ENCODE results near the gene TDRD12. TPM values are rescaled to one million over a fixed set of nuclear protein-coding genes. Genes with fewer than 3 reads are reported as not detected.

Gene TDRD12
- total RNA-seq, 4 donors from 2014 or later: 0.42 to 4.7 (median 2.4) TPM

GRCh38 chr19:32858559-32858958, 139.0 kb downstream of the TDRD12 start:
- H3K36me3 ChIP-seq: no peaks in the 10 kb centered on the region
- no peaks in the 10 kb centered on the region for H3K4me1 ChIP-seq
- H3K4me3 ChIP-seq: no peak overlapping the region
- peak in 1 of 2 donors; percentile 44 for DNase-seq (ENCODE audit: low spot score in 2 of 2)
- TF ChIP-seq POLR2A (IDR thresholded peaks at IDR 0.05) (no peak), POLR2AphosphoS5 (IDR thresholded peaks at IDR 0.05) (no peak), CTCF (IDR thresholded peaks at IDR 0.05) (no peak), EP300 (IDR thresholded peaks at IDR 0.05) (no peak)
- no peaks in the 10 kb centered on the region for H3K9me3 ChIP-seq
- no peaks in the 10 kb centered on the region for H3K27me3 ChIP-seq
- no peak overlapping the region for H3K27ac ChIP-seq
- 88% methylated on average over 10 of the region's 10 CpGs for WGBS

GRCh38 chr19:32859591-32859990, 140.0 kb downstream of the TDRD12 start:
- TF ChIP-seq EP300 (IDR thresholded peaks at IDR 0.05) (no peak), CTCF (IDR thresholded peaks at IDR 0.05) (no peak), POLR2A (IDR thresholded peaks at IDR 0.05) (no peak), POLR2AphosphoS5 (IDR thresholded peaks at IDR 0.05) (no peak)
- Histone ChIP-seq H3K36me3 (no peaks in the 10 kb centered on the region), H3K4me3 (no peak overlapping the region), H3K4me1 (no peaks in the 10 kb centered on the region), H3K9me3 (no peaks in the 10 kb centered on the region), H3K27ac (no peak overlapping the region), H3K27me3 (no peaks in the 10 kb centered on the region)
- DNase-seq (ENCODE audit: low spot score in 2 of 2): peak in 1 of 2 donors; percentile 75
- 91% methylated on average over 19 of the region's 19 CpGs for WGBS

- Histone ChIP-seq H3K4me3 (no peak overlapping the region), H3K9me3 (no peaks in the 10 kb centered on the region), H3K36me3 (no peaks in the 10 kb centered on the region), H3K4me1 (no peaks in the 10 kb centered on the region), H3K27me3 (no peaks in the 10 kb centered on the region), H3K27ac (no peak overlapping the region)
- peak in 1 of 2 donors; percentile 48 for DNase-seq (ENCODE audit: low spot score in 2 of 2)
- WGBS: 95% methylated on average over 3 of the region's 3 CpGs
- TF ChIP-seq POLR2AphosphoS5 (IDR thresholded peaks at IDR 0.05): no peak
Measured at GRCh38 chr19:32861596-32861995, 142.0 kb downstream of the TDRD12 start.

- H3K4me3 ChIP-seq: no peak overlapping the region
- no peak overlapping the region for H3K27ac ChIP-seq
- 90% methylated on average over 19 of the region's 19 CpGs for WGBS
- H3K4me1 ChIP-seq: no peaks in the 10 kb centered on the region
- TF ChIP-seq POLR2AphosphoS5 (IDR thresholded peaks at IDR 0.05): no peak
- TF ChIP-seq POLR2A (IDR thresholded peaks at IDR 0.05): no peak
- no peak for TF ChIP-seq CTCF (IDR thresholded peaks at IDR 0.05)
- no peak for TF ChIP-seq EP300 (IDR thresholded peaks at IDR 0.05)
- H3K36me3 ChIP-seq: no peaks in the 10 kb centered on the region
- H3K9me3 ChIP-seq: no peaks in the 10 kb centered on the region
- H3K27me3 ChIP-seq: no peaks in the 10 kb centered on the region
- peak in 1 of 2 donors; percentile 63 for DNase-seq (ENCODE audit: low spot score in 2 of 2)
Measured at GRCh38 chr19:32862173-32862572, 142.6 kb downstream of the TDRD12 start.

GRCh38 chr19:32862741-32863140, 143.2 kb downstream of the TDRD12 start:
- Histone ChIP-seq H3K4me1 (no peaks in the 10 kb centered on the region), H3K27ac (no peak overlapping the region), H3K36me3 (no peaks in the 10 kb centered on the region), H3K27me3 (no peaks in the 10 kb centered on the region), H3K9me3 (no peaks in the 10 kb centered on the region), H3K4me3 (no peak overlapping the region)
- WGBS: 93% methylated on average over 14 of the region's 14 CpGs
- peak in 1 of 2 donors; percentile 73 for DNase-seq (ENCODE audit: low spot score in 2 of 2)
- TF ChIP-seq POLR2AphosphoS5 (IDR thresholded peaks at IDR 0.05) (no peak), POLR2A (IDR thresholded peaks at IDR 0.05) (no peak), CTCF (IDR thresholded peaks at IDR 0.05) (no peak), EP300 (IDR thresholded peaks at IDR 0.05) (no peak)

- WGBS: 93% methylated on average over 8 of the region's 8 CpGs
Measured at GRCh38 chr19:32863301-32863700, 143.7 kb downstream of the TDRD12 start.

More at GRCh38 chr19:32863301-32863700, 143.7 kb downstream of the TDRD12 start:
- no peaks in the 10 kb centered on the region for H3K36me3 ChIP-seq
- no peak for TF ChIP-seq POLR2AphosphoS5 (IDR thresholded peaks at IDR 0.05)
- no peak for TF ChIP-seq POLR2A (IDR thresholded peaks at IDR 0.05)
- no peak for TF ChIP-seq EP300 (IDR thresholded peaks at IDR 0.05)
- no peak for TF ChIP-seq CTCF (IDR thresholded peaks at IDR 0.05)
- H3K4me3 ChIP-seq: no peak overlapping the region
- no peak overlapping the region for H3K27ac ChIP-seq
- peak in 1 of 2 donors; percentile 54 for DNase-seq (ENCODE audit: low spot score in 2 of 2)
- H3K9me3 ChIP-seq: no peaks in the 10 kb centered on the region
- H3K27me3 ChIP-seq: no peaks in the 10 kb centered on the region
- no peaks in the 10 kb centered on the region for H3K4me1 ChIP-seq
